SK-N-SH (cell line): ENCODE data around the gene BAG3.

Experiments used
- CTCF ChIP-seq: fragments of 200-600 bp; sonication (generic); IDR thresholded peaks from 2 replicates; pipeline ENCODE4 v1.6.1; 2017; ENCODE audit warnings: antibody characterized with exemption, mild to moderate bottlenecking, moderate library complexity
- GABPA ChIP-seq: IDR thresholded peaks from 2 replicates; pipeline ENCODE4 v1.4.0; 2012; ENCODE audit warnings: low read depth, mild to moderate bottlenecking
- MXI1 ChIP-seq: IDR thresholded peaks from 2 replicates; pipeline ENCODE4 v1.6.1; 2012; ENCODE audit warnings: mild to moderate bottlenecking, low read depth, low read length, improper control_type of control experiment
- NFIC ChIP-seq: IDR thresholded peaks from 2 replicates; pipeline ENCODE4 v1.4.0; 2012; ENCODE audit warnings: borderline replicate concordance
- PBX3 ChIP-seq: IDR thresholded peaks from 2 replicates; pipeline ENCODE4; 2012
- POLR2AphosphoS5 ChIP-seq: IDR thresholded peaks from 2 replicates; pipeline ENCODE4 v1.6.1; 2012; ENCODE audit warnings: low read depth, low read length
- RFX5 ChIP-seq: IDR thresholded peaks from 2 replicates; pipeline ENCODE4 v1.6.1; 2012; ENCODE audit warnings: mild to moderate bottlenecking, improper control_type of control experiment, low read length
- SMC3 ChIP-seq: IDR thresholded peaks from 2 replicates; pipeline ENCODE4 v1.6.1; 2012; ENCODE audit warnings: low read depth, low read length, improper control_type of control experiment
- USF2 ChIP-seq: fragments of 150-350 bp; IDR thresholded peaks from 2 replicates; pipeline ENCODE4 v1.6.1; 2017; ENCODE audit warnings: antibody characterized with exemption, low read length, low read depth, borderline replicate concordance
- ZBTB33 ChIP-seq: IDR thresholded peaks from 2 replicates; pipeline ENCODE4 v1.4.0; 2012; ENCODE audit warnings: low read depth, borderline replicate concordance

GRCh38 chr10:119619215-119619614 is 32.0 kb upstream of the BAG3 start:
- TF ChIP-seq GABPA = no peak
- TF ChIP-seq POLR2AphosphoS5 = no peak
- no peak for TF ChIP-seq USF2
- TF ChIP-seq NFIC = no peak
- TF ChIP-seq CTCF = no peak
- no peak for TF ChIP-seq PBX3
- TF ChIP-seq SMC3 = no peak
- no peak for TF ChIP-seq ZBTB33
- TF ChIP-seq MXI1 = no peak
- no peak for TF ChIP-seq RFX5
